ENCODE measurements around the gene ZNF732. TPM values are rescaled to one million over a fixed set of nuclear protein-coding genes. Genes with fewer than 3 reads are reported as not detected.

ZNF732 gene
- total RNA-seq, 1 experiment from 2014 or later, result not detected

DNA sequence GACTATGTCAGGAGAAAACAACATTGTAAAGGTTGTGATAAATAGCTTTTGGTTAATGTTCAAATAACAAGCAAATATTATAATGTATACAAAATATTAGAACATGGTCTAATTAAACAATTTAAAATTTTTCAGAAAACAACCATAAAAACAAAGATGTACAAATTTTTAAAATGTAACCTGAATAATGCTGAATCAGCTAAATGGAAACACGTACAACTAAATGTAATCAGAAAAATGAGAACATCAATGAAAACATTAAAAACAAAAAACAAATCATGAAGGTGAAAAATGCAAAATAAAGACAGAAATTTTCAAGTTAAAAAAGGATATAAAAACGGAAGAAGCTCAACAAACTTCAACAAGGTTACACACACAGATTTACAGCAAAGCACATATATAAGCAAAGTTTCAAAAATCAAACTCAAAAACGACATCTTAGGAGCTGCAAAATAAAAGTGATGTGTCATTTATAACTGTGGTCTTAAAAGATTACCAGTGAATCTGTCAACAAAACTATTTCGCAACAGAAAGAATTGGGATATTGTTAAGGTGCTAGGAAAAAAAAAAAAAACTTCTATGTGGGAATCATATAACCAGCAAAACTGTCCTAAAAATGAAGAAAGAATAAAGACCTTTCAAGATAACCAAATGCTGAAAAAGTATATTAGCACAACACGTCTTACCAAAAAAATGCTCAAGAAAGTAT, 31.8 kb downstream of the ZNF732 start:
- Histone ChIP-seq H3K36me3 (ENCODE audit: control insufficient read depth in 1 of 2, insufficient read depth in 2 of 2, low read length in 2 of 2) (no peaks in the 10 kb centered on the region), H3K27me3 (ENCODE audit: insufficient read depth, low read length) (no peaks in the 10 kb centered on the region), H3K79me2 (ENCODE audit: insufficient read depth, low read length) (no peaks in the 10 kb centered on the region), H3K4me2 (ENCODE audit: low read length) (no peak overlapping the region), H2AFZ (ENCODE audit: low read depth, low read length, poor library complexity, severe bottlenecking) (no peak overlapping the region), H3K9me3 (ENCODE audit: control insufficient read depth in 1 of 2, insufficient read depth in 1 of 2, low read depth in 1 of 2, low read length in 2 of 2) (peaks cover 9 to 36% of the 10 kb centered on the region in 2 experiments; a peak in 3 of 4 replicates), H4K20me1 (ENCODE audit: insufficient read depth) (no peaks in the 10 kb centered on the region), H3K4me3 (replicated peaks in 1 of 2; ENCODE audit: low read depth in 1 of 2, low read length in 2 of 2) (no peak overlapping the region), H3K9ac (ENCODE audit: low read length) (no peak overlapping the region), H3K27ac (ENCODE audit: low read depth, low read length) (no peak overlapping the region), H3K4me1 (ENCODE audit: control insufficient read depth in 1 of 2, insufficient read depth in 2 of 2, low read length in 2 of 2) (no peaks in the 10 kb centered on the region), H3K9me2 (ENCODE audit: insufficient read depth) (no peaks in the 10 kb centered on the region)
- BruUV-seq (replicated peaks), result no TSS peak
- ChIA-PET CTCF (no interaction called here), POLR2A (no interaction called here), RAD21 (ENCODE audit: low non-redundant PET in 1 of 2, low total read pairs in 2 of 2, uncharacterized antibody in 2 of 2, unreplicated experiment in 2 of 2) (no interaction called here)
- TF ChIP-seq, protein P1, sequence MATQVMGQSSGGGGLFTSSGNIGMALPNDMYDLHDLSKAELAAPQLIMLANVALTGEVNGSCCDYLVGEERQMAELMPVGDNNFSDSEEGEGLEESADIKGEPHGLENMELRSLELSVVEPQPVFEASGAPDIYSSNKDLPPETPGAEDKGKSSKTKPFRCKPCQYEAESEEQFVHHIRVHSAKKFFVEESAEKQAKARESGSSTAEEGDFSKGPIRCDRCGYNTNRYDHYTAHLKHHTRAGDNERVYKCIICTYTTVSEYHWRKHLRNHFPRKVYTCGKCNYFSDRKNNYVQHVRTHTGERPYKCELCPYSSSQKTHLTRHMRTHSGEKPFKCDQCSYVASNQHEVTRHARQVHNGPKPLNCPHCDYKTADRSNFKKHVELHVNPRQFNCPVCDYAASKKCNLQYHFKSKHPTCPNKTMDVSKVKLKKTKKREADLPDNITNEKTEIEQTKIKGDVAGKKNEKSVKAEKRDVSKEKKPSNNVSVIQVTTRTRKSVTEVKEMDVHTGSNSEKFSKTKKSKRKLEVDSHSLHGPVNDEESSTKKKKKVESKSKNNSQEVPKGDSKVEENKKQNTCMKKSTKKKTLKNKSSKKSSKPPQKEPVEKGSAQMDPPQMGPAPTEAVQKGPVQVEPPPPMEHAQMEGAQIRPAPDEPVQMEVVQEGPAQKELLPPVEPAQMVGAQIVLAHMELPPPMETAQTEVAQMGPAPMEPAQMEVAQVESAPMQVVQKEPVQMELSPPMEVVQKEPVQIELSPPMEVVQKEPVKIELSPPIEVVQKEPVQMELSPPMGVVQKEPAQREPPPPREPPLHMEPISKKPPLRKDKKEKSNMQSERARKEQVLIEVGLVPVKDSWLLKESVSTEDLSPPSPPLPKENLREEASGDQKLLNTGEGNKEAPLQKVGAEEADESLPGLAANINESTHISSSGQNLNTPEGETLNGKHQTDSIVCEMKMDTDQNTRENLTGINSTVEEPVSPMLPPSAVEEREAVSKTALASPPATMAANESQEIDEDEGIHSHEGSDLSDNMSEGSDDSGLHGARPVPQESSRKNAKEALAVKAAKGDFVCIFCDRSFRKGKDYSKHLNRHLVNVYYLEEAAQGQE (IDR thresholded peaks at IDR 0.05; ENCODE audit: low read depth), result no peak
- TF ChIP-seq CEBPB (IDR thresholded peaks at IDR 0.05; ENCODE audit: low read depth) (no peak), RAD21 (IDR thresholded peaks at IDR 0.05; ENCODE audit: low read depth) (no peak), EZH2 (IDR thresholded peaks at IDR 0.05) (no peak)
- TF ChIP-seq, protein P2, sequence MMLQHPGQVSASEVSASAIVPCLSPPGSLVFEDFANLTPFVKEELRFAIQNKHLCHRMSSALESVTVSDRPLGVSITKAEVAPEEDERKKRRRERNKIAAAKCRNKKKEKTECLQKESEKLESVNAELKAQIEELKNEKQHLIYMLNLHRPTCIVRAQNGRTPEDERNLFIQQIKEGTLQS (IDR thresholded peaks at IDR 0.05), result no peak
- ATAC-seq (no peak), DNase-seq (ENCODE audit: low read depth, low spot score) (no peak)
- intact Hi-C loops (cut with micrococcal nuclease), result no loop called here

All from HCT116 (cell line).